HG03558 (cell line): ENCODE data around the gene MYRIP.
"Not testable (repeated sequence)": the region's sequence is repeated elsewhere in the genome, so short reads cannot be mapped to it uniquely, and the experiment has no call there.

ENCODE experiments used
- ATAC-seq: cut with Tn5 transposase; IDR thresholded peaks from one replicate; pipeline ENCODE4 v1.9.1; 2021; ENCODE audit warnings: moderate number of reproducible peaks; ENCODE audit not compliant: unreplicated experiment; ENCODE audit errors: extremely low read depth

The MYRIP gene

GRCh38 chr3:39809181-39809994, at the start of gene MYRIP:
Gene MYRIP (plus strand): TSS chr3:39809609. CDS start chr3:39900817, 91,208 bp downstream.
- ATAC-seq = peak; percentile 39

- no peak for ATAC-seq
These were observed 49.1 kb upstream of the MYRIP start for GRCh38 chr3:39760325-39760724.

- ATAC-seq = no peak
These were observed 46.8 kb upstream of the MYRIP start for GRCh38 chr3:39762537-39763070.

GRCh38 chr3:39763390-39763789, 46.0 kb upstream of the MYRIP start:
- ATAC-seq = no peak

- no peak for ATAC-seq
These were observed 43.8 kb upstream of the MYRIP start for GRCh38 chr3:39765575-39765974.

GRCh38 chr3:39766433-39766832, 43.0 kb upstream of the MYRIP start:
- ATAC-seq = no peak

GRCh38 chr3:39766909-39767308, 42.5 kb upstream of the MYRIP start:
- ATAC-seq = not testable (repeated sequence)

GRCh38 chr3:39778168-39778567, 31.2 kb upstream of the MYRIP start:
- not testable (repeated sequence) for ATAC-seq

GRCh38 chr3:39779511-39780230, 29.7 kb upstream of the MYRIP start:
- no peak for ATAC-seq

- ATAC-seq = no peak
These were observed 29.1 kb upstream of the MYRIP start for GRCh38 chr3:39780352-39780751.

- no peak for ATAC-seq
These were observed 28.4 kb upstream of the MYRIP start for GRCh38 chr3:39781025-39781424.

- ATAC-seq = no peak
These were observed 27.8 kb upstream of the MYRIP start for GRCh38 chr3:39781632-39782031.

- no peak for ATAC-seq
These were observed 25.7 kb upstream of the MYRIP start for GRCh38 chr3:39783680-39784079.

- ATAC-seq = no peak
These were observed 24.5 kb upstream of the MYRIP start for GRCh38 chr3:39784922-39785321.

GRCh38 chr3:39788128-39788883, 21.1 kb upstream of the MYRIP start:
- no peak for ATAC-seq

GRCh38 chr3:39791603-39792002, 17.8 kb upstream of the MYRIP start:
- ATAC-seq = no peak

- ATAC-seq = no peak
These were observed 14.5 kb upstream of the MYRIP start for GRCh38 chr3:39794880-39795279.

GRCh38 chr3:39801216-39801615, 8.2 kb upstream of the MYRIP start:
- ATAC-seq = no peak

GRCh38 chr3:39802486-39802885, 6.9 kb upstream of the MYRIP start:
- not testable (repeated sequence) for ATAC-seq

GRCh38 chr3:39803956-39804355, 5.5 kb upstream of the MYRIP start:
- no peak for ATAC-seq

GRCh38 chr3:39804951-39805350, 4.5 kb upstream of the MYRIP start:
- no peak for ATAC-seq
